Metanephros (tissue), 2 donors: ENCODE measurements around the gene KRI1. TPM values are rescaled to one million over a fixed set of nuclear protein-coding genes. Genes with fewer than 3 reads are reported as not detected.

Experiments
- small RNA-seq: library from RNA; depleted of rRNA; stranded (forward); fragments of <200 nt; gene quantifications from one replicate; pipeline ENCODE3, GENCODE V24; 2014; ENCODE audit warnings: low replicate concordance
- total RNA-seq: library from RNA; depleted of rRNA; stranded (reverse); fragments of >200 nt; gene quantifications from one replicate; pipeline ENCODE4 v1.2.3, GENCODE V29; 2014

Gene KRI1
- total RNA-seq: 22.5 TPM

DNA sequence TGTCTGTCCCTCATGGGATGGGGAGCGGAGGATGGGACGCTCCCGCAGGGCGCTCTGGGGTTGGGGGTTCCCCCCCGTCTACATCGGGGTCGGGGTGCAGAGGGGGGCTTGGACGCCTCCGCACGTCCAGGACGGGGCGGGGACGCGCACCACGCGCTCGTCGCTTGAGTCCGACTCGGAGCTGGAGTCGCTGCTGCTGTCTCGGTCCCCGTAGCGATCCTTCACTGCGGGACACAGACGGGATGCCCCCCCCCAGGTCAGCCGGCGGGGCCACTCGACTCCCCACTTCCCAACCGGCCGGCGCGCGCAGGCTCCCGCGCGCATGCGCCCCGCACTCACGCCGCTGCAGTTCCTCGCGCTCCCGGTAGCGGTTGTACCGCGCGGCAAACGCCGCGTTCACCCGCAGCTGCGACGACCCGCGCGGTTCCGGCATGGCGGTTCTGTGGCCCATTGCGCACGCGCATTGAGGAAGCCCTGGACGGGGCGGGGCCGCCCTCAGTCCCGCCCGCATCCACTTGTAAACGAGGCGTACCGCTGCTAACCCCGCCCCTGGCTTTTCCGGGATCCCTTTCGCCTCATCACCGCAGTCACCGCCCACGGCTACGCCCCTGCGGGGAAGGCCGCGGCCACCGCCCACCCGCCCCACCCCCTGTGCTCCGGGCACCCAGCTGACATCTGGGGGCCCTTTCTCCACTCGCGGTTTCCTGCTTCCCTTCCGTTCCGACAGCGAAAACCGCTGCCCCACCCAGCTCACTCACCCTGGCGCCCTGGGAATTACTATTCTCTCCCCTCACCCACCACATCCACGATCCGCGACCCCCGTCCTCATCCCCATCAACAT, at the start of gene KRI1:
Gene KRI1, minus strand, starts transcription at position 444 of the 841 bp plus-strand sequence. Its CDS starts 11 bp downstream, at position 433.

DNA sequence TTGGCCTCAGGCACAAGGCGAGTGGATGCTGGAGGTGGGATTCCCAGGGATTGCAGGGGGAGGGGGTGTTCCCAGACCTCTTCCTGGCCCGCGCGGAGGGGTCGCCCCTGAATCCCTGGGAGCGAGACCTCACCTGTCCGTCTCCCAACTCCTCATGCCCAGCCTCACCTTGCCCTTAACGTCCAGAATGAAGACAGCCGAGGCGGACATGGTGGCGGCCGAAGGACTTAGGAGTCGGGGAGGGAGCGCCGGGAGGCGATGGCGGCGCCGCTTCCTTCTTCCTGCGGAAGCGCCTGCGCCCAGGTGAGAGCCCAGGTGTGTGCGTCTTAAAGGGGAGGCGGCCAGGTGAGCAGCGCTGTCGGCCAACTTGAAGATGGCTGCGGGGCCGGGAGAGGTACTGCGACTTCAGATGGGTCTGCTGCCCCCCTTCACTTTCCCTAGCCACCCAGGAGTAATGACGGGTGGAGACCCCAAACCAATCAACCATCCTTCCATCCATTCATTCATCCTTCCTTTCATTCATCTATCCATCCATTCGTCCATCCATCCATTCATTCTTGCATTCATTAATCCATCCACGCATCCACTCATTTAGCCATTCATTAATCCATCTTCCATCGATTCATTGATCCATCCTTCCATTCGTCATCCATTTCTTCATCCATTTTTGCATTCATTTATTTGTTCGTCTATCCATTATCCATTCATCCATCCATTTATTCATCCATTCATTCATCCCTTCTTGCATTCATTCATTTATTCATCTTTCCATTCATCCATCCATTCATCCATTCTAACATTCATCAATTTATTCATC, 21.4 kb upstream of the KRI1 start, which contains the start of gene AP1M2:
Gene AP1M2, minus strand, starts transcription at position 291 of the 817 bp plus-strand sequence. Its CDS starts 81 bp downstream, at position 210.

DNA sequence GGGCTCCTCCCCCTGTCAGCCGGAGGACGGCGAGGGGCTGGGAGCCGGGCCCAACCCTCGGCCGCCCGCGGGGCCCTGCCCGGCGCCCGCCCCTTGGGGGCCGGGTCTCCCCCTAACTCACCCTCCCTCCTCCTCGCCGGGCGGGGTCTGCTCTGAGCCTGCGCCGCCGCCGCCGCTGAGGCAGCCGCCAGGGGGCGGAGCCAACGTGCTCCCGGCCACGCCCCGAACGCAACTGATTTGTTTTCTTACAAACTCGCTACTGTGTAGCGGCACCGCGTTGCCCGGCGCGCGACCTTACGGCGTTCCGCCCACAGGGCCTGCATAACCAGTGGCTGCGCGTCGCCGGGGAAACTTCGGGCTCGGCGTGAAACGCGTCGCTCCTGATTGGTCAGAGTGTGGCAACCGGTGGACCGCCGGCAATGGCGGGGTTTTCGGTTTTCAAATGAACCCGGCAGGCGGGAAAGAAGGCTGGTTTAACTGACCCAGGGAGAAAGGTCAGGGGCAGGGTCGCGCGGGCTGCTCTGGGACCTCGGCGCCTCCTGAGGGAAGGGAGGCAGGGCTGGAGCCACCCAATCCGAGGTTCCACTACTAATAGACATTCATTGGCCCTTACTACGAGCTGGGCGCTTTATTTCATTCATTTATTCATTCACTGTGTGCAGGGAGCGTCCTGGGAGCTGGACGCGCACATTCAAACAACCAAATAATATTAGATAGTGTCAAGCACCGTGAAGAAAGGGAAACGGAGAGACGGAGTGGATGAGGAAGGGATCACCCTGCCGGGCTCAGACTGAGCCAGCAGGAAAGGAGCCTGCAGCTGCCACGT, 3.2 kb upstream of the KRI1 start, which contains the start of gene CDKN2D:
Gene CDKN2D, minus strand, starts transcription at position 154 of the 826 bp plus-strand sequence. CDS start 326 bp downstream, outside the sequence.

DNA sequence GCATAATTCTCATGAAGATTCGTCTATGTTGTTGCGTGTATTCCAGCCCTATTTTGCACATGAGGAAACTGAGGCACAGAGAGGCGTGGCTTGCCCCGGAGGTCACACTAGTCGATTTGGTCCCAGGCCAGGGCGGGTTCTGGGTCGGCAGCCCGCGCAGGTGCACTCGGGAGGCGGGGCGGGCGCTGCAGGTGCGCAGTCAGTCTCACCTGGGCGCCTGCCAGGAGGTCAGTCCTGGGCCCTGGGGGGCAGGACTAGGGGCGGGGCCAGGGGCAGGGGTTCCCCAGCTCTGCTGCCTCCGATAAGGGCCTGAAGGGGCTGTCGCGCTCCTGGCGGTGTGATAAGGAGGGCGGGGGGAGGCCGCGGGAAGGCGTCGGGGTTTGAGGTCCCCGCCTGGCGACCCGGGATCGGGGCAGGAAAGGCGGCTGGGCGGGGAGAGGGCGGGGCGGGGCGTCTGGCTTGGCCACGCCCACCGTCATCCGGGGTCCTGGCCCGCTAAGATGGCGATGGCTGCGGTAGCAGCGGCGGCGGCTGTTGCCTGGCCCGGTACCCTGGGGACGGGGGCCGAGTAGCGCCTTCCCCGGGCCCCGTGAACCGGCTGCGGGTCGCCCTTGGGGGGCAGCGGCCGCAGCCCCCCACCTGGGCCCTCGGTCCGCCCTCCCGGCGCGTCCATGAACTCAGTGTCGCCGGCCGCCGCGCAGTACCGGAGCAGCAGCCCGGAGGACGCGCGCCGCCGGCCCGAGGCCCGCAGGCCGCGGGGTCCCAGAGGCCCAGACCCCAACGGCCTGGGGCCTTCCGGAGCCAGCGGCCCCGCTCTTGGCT, 22.2 kb downstream of the KRI1 start, which contains the start of gene ATG4D:
Gene ATG4D, plus strand, starts transcription at position 485 of the 822 bp plus-strand sequence. Its CDS starts 187 bp downstream, at position 672.

DNA sequence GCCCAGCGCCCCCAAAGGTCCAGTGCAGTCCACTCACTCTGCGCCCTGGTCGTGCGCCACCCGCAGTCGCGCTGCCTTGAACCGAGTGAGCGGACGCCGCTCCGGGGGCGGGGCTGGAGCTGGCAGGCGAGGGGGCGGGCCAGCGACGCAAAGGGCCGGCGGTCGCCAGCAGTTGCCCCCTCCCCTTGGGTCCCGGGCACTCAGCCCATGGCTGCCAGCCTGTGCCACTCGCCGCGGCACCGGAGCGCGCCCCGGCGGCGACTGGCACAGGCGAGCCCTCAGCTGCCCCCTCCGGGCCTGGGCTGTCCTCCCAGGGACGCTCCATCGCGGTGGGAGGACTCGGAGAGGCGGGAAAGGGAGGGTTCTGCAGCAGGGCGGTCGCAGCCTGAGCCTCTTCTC, 48.5 kb downstream of the KRI1 start, which contains the start of gene S1PR5:
Gene S1PR5, minus strand, starts transcription at position 87 of the 399 bp plus-strand sequence. CDS start 2,436 bp downstream, outside the sequence.

Small RNA genes within 50 kb of the gene (small RNA-seq; reads per million reads assigned to genes)
- gene MIR1238: not detected
- gene RNU7-140P: not detected

Other genes starting within 250 kb of the KRI1 start
- gene FDX2, start 250.0 kb downstream of the KRI1 start, total RNA-seq: 20.7 TPM
- 33.8 TPM for gene RAVER1, start 232.5 kb downstream of the KRI1 start, total RNA-seq
- gene ICAM3, start 226.4 kb downstream of the KRI1 start, total RNA-seq: 17.2 TPM
- 156 TPM for gene TYK2, start 185.4 kb downstream of the KRI1 start, total RNA-seq
- gene CDC37, start 162.5 kb downstream of the KRI1 start, total RNA-seq: 98.3 TPM
- 4.8 TPM for gene PDE4A, start 145.5 kb downstream of the KRI1 start, total RNA-seq
- gene KEAP1, start 62.7 kb downstream of the KRI1 start, total RNA-seq: 56.5 TPM
- 1.7 TPM for gene S1PR5, start 48.6 kb downstream of the KRI1 start, total RNA-seq
- 24.1 TPM for gene ATG4D, start 22.1 kb downstream of the KRI1 start, total RNA-seq
- 24.2 TPM for gene CDKN2D, start 3.0 kb upstream of the KRI1 start, total RNA-seq
- gene AP1M2, start 21.3 kb upstream of the KRI1 start, total RNA-seq: 39.8 TPM
- 151 TPM for gene SLC44A2, start 59.5 kb upstream of the KRI1 start, total RNA-seq
- 187 TPM for gene ILF3, start 88.3 kb upstream of the KRI1 start, total RNA-seq
- 43.9 TPM for gene QTRT1, start 135.4 kb upstream of the KRI1 start, total RNA-seq
- 172 TPM for gene DNM2, start 152.1 kb upstream of the KRI1 start, total RNA-seq